ENCODE results near the gene SLC35D3.
A peak's percentile ranks its signal among the peaks of the same experiment; 100 is the strongest.
"Not testable (repeated sequence)": the region's sequence is repeated elsewhere in the genome, so short reads cannot be mapped to it uniquely, and the experiment has no call there.

The SLC35D3 gene

DNA sequence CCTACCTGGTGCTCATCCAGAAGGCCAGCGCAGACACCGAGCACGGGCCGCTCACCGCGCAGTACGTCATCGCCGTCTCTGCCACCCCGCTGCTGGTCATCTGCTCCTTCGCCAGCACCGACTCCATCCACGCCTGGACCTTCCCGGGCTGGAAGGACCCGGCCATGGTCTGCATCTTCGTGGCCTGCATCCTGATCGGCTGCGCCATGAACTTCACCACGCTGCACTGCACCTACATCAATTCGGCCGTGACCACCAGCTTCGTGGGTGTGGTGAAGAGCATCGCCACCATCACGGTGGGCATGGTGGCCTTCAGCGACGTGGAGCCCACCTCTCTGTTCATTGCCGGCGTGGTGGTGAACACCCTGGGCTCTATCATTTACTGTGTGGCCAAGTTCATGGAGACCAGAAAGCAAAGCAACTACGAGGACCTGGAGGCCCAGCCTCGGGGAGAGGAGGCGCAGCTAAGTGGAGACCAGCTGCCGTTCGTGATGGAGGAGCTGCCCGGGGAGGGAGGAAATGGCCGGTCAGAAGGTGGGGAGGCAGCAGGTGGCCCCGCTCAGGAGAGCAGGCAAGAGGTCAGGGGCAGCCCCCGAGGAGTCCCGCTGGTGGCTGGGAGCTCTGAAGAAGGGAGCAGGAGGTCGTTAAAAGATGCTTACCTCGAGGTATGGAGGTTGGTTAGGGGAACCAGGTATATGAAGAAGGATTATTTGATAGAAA, 2.0 kb downstream of the SLC35D3 start:
- no peak for DNase-seq

GRCh38 chr6:136926383-136926782, 4.3 kb downstream of the SLC35D3 start:
- no peak for DNase-seq

DNA sequence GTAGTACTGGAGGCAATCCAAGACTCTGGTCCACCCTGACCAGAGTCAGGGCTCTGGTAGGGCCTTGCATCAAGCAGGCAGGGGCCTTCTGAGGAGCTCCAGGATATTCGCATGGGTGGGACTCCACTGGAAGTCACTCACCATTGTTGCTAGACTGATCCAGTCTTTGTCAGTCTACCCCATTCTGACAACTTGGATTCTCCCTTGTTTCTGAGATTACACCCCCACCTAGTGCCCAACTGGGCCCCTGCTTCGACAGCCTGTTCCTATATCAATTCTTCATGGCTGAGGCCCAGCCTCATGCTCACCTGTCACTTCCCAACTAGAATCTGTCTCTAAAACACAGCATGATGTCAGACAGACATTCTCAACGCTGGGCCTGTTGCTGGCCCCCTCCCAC, 5.2 kb downstream of the SLC35D3 start:
- no peak for DNase-seq

- DNase-seq = no peak
Observed at GRCh38 chr6:136930528-136930927, 8.4 kb downstream of the SLC35D3 start.

- no peak for DNase-seq
Observed at GRCh38 chr6:136932599-136932998, 10.5 kb downstream of the SLC35D3 start.

DNA sequence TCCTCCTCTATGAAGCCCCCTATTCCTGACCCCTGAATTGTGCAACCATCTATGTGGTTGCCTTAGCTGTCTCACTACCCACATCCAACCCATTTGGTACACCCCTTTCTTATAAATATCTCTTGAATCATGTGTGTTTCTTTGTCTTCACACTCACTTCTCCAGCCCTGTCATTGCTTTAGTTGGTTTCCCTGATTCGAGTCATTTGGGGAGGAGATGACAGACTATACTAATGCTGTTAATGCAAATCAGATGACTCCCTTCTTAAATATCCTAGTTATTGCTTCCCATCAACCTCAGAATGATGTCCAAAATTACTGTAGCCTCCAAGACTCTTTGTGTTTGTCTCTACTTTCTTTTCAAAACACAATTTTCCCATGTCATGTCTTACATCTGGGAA, 23.0 kb downstream of the SLC35D3 start:
- no peak for DNase-seq

GRCh38 chr6:136945711-136946121, 23.6 kb downstream of the SLC35D3 start:
- DNase-seq = no peak

GRCh38 chr6:136947037-136947436, 24.9 kb downstream of the SLC35D3 start:
- DNase-seq = no peak

DNA sequence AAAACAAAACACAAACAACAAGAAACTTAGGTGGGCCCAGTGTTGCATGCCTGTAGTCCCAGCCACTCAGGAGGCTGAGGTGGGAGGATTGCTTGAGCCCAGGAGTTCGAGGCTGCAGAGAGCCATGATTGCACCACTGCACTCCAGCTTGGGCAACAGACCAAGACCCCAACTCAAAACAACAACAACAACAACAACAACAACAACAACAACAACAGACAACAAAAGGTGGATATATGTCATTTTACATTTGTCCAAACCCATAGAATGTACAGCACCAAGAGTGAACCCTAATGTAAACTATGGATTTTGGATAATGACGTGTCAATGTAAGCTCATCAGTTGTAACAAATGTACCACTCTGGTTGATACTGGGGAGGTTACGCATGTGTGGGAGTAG, 27.9 kb downstream of the SLC35D3 start:
- not testable (repeated sequence) for DNase-seq

DNA sequence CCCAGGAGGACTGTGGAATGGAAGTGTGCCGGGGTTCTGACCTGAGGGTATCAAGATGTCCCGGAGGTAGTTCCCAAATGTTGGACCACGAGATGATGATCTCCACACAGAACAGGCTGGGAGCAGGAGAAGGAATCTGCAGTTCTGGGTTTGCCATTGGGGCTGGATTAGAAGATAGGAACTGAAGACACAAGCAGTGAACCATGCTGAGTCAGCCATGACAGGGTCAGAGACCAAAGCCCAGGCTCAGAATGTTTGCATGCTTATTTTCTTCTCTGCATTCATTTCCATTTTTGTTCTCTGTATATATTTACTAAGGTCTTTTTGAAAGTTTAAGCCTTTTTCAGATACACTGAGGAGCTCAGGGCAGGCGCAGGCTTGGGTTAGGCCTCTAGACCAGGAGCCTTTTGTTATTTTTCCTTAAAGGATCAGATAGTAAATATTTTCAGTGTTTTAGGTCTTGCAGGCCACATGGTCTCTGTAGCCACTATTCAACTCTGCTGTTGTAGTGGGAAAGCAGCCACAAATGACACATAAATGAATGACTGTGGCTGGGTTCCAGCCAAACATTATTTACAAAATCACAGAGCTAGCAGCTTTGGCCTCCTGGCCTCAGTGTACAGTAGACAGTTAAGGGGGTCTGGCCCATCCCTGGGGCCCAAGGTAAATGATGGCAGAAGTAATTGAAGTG, 28.5 kb downstream of the SLC35D3 start:
- DNase-seq = no peak

DNA sequence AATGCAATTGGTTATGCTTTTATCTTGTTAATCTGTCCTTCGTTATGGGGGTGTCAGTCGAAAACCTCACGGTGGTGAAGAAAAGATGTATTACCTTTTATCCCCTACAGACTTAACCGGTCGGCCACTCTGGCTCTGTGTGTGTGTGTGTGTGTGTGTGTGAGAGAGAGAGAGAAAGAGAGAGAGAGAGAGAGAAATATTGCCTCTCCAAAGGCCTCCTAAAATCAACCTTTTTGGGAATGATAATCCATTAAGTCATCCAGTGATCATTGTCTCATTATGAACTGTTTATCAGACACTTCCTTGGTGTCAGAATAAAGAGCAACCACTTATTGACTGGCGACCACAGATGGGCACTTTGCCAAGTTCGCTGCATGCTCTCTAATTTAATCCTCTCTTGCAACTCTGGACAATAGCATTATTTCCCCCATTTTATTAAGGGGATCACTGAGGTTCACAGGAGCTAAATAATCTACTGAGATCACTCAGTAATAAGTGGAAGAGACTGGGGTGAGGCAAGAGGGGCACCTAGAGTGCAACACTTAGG, 30.7 kb downstream of the SLC35D3 start:
- DNase-seq = peak; percentile 4

- DNase-seq = no peak
Observed at GRCh38 chr6:136955123-136955522, 33.0 kb downstream of the SLC35D3 start.

DNA sequence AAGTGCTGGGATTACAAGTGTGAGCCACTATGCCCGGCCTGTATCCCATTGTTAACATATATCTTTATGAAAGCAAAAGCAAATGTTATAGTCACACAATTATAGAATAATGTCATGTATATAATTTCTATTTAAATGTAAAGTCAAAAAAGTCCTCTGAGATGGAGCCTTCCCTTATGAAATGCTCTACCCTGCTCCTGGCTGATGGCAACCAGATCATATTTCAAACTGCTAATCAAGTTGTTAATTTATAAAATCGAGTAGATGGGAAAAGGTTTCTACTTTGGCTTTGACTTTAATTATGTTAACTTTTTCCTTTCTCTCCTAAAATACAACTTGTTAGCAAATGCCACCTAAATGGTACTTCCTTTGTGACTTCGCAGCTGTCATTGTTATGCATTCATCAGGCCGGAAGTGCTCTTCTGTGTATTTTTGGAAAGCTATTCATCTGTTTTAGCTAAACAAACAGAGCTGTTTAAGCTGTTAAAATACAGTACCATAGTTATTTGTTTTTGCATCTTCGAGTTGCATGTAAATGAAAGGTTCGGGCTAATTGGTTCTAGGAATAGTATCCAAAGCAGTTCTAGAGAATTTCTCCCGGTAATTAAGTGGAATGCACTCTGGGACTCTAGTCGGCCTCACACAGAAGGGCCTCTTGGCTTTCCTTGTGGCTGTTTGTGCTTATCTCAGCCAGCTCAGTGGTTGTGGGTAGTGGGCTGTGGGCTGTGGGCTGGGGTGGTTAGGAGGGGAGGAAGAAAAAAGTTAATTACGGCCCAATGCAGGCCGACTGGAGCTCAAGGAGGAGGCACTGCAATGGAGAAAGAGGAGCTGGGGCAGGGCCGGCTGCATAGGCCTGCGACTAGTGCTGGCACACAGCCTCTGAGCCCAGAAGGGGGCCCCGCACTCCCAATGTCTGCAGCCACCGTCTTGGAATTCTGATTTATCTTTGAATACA, 34.8 kb downstream of the SLC35D3 start:
- no peak for DNase-seq

DNA sequence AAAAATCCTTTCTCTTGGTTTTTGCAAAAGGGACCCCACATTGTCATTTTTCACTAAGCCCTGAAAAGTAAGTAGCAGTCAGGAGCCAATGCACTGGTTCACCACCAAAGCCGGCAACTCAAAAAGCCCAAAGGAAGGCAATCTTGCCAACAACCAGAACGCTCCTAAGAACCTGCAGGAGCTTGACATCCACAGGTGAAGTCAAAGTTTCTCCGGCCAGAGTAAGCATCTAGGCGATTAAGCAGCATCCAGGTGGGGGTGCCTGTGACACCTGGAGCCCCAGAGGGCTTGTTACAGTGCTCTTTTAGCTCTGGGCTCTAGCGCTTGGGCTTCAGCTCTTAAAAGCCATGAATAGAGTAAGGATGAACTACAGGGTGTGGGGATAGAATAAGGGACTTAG, 36.1 kb downstream of the SLC35D3 start:
- DNase-seq = no peak

GRCh38 chr6:136959471-136959891, 37.4 kb downstream of the SLC35D3 start:
- DNase-seq = peak; percentile 72

DNA sequence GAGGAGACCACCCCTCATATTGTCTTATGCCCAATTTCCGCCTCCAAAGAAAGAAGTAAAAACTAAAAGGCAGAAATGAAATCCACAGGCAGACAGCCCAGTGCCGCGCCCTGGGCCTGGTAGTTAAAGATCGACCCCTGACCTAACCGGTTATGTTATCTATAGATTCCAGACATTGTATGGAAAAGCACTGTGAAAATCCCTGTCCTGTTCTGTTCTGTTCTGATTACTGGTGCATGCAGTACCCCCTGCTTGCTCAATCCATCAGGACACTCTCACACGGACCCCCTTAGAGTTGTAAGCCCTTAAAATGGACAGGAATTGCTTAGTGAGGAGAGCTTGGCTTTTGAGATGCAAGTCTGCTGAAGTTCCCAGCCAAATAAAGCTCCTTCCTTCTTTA, 37.8 kb downstream of the SLC35D3 start:
- not testable (repeated sequence) for DNase-seq

DNA sequence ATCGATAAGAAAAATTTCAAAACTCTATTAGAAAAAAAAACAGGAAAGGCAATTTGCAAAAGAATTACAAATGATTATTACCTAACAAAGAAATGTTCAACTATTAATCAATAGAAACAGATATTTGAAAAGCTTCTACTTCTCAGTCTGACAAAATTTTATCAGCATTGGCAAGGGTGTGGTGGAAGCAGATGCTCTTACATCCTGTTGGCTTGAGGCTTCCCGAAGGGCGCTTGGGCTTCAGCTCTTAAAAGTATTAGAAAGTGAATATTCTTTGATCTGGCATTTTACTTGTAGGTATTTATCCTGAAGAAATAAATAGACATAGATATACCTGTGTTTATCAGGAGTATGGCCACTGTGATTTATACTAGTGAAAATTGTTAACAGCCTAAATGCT, 38.7 kb downstream of the SLC35D3 start:
- no peak for DNase-seq

- DNase-seq = no peak
Observed at GRCh38 chr6:136961848-136962247, 39.7 kb downstream of the SLC35D3 start.

DNA sequence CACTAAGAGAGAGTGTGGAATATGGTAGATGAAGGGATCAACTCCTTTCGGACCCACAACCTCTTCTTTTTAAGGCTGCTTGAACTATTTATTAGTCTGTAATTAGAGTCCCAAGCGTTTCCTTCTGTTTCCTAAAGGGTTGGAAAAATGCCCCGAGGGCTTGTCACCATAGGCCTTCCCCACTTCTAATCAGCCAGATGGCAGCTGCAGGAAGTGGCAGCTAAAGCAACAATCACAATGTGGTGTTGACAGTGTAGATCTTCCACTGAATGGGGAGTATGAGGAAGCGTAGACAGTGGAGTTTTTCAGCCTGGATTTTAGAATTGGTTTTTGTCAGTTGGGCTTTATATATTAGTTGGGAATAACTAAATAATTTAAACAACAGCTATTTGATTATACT, 40.6 kb downstream of the SLC35D3 start:
- peak; percentile 62 for DNase-seq

DNA sequence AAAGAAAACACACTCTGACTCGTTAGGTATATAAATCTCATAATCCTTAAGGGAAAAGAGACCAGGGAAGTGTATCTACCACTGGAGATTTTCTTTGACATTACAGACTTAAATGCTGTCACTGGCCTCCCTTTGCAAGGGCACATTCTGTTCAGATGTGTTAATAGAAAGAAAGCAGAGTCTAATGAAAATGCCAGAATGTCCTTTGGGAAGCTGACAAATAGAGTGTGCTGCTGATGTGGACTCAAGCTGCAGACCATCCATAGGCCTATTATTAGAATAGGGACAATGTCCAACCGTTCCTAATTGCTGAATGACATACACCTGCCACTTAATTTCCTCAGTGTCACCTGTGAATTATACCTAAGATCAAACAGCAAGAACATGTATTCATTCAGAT, 41.2 kb downstream of the SLC35D3 start:
- no peak for DNase-seq

DNA sequence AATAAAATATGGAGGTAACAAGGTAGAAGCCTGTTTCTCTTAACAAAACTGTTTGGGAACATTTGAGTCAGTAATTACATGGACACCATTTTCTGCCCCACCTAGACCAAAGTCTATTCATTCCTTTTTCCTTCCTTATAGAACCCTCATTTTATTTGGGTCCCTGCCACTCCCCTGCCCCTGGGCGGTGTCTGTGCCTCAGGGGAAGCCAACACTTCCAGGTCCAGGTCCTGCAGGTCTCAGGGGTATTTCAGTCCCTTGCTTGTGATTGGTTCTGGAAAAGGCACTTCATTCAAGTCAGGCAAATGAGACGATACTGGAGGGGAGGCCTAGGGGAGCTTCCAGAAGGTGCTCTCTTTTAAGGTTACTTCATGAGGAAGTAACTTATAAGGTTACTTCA, 42.3 kb downstream of the SLC35D3 start:
- no peak for DNase-seq

DNA sequence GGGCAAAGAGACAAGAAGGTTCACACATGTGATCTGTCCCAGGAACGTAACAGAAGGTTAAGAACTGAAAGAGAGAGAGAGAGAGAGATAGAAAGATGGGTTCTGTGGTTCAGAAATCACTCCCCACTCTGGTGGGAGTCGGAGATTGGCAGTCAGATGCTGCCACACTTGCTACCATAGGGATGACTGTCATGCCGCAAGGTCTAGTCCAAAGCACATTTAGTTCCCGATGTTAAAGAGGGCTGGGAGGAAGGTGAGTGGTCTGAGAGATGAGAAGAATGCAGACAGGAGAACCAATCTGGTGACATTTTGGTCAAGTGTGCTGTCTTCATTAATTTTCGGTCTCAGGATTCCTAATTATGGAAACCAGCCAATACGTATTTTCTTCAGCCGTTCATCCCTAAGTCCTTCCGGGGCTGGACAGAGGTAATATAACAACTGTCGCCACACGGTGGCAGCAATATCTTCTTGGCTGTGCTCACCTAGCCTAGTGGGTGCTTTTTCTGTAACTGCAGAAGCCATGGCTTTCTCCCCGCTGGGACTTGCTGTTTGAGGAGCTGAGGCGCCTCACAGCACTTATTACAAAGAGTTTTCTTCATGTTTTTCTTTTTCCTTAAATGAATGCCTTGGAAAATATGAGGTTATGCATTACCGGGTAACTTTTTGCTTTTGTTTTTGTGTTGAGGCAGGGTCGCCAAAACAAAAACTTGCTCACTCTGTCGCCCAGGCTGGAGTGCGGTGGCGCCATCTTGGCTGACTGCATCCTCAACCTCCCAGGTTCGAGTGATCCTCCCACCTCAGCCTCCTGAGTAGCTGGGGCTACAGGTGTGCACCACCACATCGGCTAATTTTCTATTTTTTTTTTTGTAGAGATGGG, 46.0 kb downstream of the SLC35D3 start:
- DNase-seq = peak; percentile 44
